GM12878 (cell line): Measurements from ENCODE around the gene UBE2D3. TPM values are rescaled to one million over a fixed set of nuclear protein-coding genes. Genes with fewer than 3 reads are reported as not detected.
A peak's percentile ranks its signal among the peaks of the same experiment; 100 is the strongest.

ENCODE experiments used
- ATAC-seq: fragments of 200-7000 bp; cut with Tn5 transposase; 3 replicates; pipeline ENCODE4 v1.9.1; 2020; ENCODE audit warnings: mild to moderate bottlenecking, moderate library complexity
- BruUV-seq: library from RNA; stranded (reverse); fragments of 400-500 nt; replicated peaks from 2 replicates; lab custom pipeline; 2021; lab: Mats Ljungman, UMichigan
- CTCF ChIA-PET: fragments of 300-600 bp; sonication (Branson Sonifier 250); formaldehyde crosslinking; extraction: SDS; loops from one replicate; lab custom pipeline; 2021; ENCODE audit warnings: inconsistent platforms; lab: Yijun Ruan, JAX
- POLR2A ChIA-PET: fragments of 350-600 bp; formaldehyde crosslinking; extraction: SDS; loops from one replicate; lab custom pipeline; 2021; ENCODE audit warnings: inconsistent platforms; lab: Charles Lee
- RAD21 ChIA-PET: fragments of 300-600 bp; sonication (Branson Sonifier 250); formaldehyde crosslinking; loops from one replicate; lab custom pipeline; 2023; ENCODE audit warnings: antibody characterized with exemption; ENCODE audit not compliant: unreplicated experiment; lab: Charles Lee
- SMC1A ChIA-PET: fragments of 300-600 bp; sonication (Branson Sonifier 250); formaldehyde crosslinking; loops from one replicate; lab custom pipeline; 2023; ENCODE audit not compliant: unreplicated experiment, uncharacterized antibody; lab: Charles Lee
- DNase-seq: peaks from one replicate; pipeline ENCODE4 v3.0.0-alpha.2; 2011; ENCODE audit warnings: low read depth, low spot score
- FAIRE-seq: peaks from 3 replicates; lab custom pipeline; 2011; peaks lifted over from hg19 to GRCh38; lab: Jason Lieb, UNC
- H2AFZ ChIP-seq: 2 replicates; pipeline ENCODE4 v1.6.0; 2011; ENCODE audit warnings: low read depth, low read length, control low read depth; ENCODE audit not compliant: control insufficient read depth
- H3K27ac ChIP-seq: 2 replicates; pipeline ENCODE4 v1.5.1; 2011; ENCODE audit warnings: control low read depth; ENCODE audit not compliant: control insufficient read depth, insufficient read depth
- H3K27me3 ChIP-seq, 2 experiments: replicated peaks in 1 of 2; 2 replicates each; pipeline versions ENCODE4 v1.6.0 to v1.6.1; 2011; ENCODE audit warnings: low read length in 1 of 2; ENCODE audit not compliant: control insufficient read depth in 2 of 2, insufficient read depth in 2 of 2
- H3K36me3 ChIP-seq, 2 experiments: 2 replicates each; pipeline ENCODE4 v1.5.1; 2011; ENCODE audit warnings: low read length in 1 of 2; ENCODE audit not compliant: control insufficient read depth in 2 of 2, insufficient read depth in 2 of 2
- H3K4me1 ChIP-seq: 2 replicates; pipeline ENCODE4 v1.6.1; 2011; ENCODE audit warnings: mild to moderate bottlenecking, low read length, moderate library complexity, mixed read lengths; ENCODE audit not compliant: control insufficient read depth, insufficient read depth
- H3K4me2 ChIP-seq: 2 replicates; pipeline ENCODE4 v1.6.0; 2011; ENCODE audit warnings: control low read depth; ENCODE audit not compliant: control insufficient read depth, insufficient read depth
- H3K4me3 ChIP-seq: fragments of 200-600 bp; sonication (generic); 2 replicates; pipeline ENCODE4 v1.5.1; 2016
- H3K79me2 ChIP-seq: 2 replicates; pipeline ENCODE4 v1.6.0; 2011; ENCODE audit warnings: low read length; ENCODE audit not compliant: control insufficient read depth, insufficient read depth
- H3K9ac ChIP-seq: 2 replicates; pipeline ENCODE4 v1.8.0; 2011; ENCODE audit warnings: low read length, control low read depth, mixed read lengths; ENCODE audit not compliant: control insufficient read depth, insufficient read depth
- H3K9me3 ChIP-seq: replicated peaks from 3 replicates; pipeline ENCODE4 v1.5.1; 2011; ENCODE audit warnings: mild to moderate bottlenecking, low read length; ENCODE audit not compliant: control insufficient read depth, insufficient read depth
- H4K20me1 ChIP-seq: 2 replicates; pipeline ENCODE4 v1.6.0; 2011; ENCODE audit not compliant: control insufficient read depth, insufficient read depth
- CEBPB ChIP-seq, 2 experiments: fragments of 150-350 bp in 1 of 2; IDR thresholded peaks; 2 replicates each; pipeline ENCODE4 v1.6.1; 2012 to 2014; ENCODE audit warnings: low read depth in 2 of 2, low read length in 2 of 2, borderline replicate concordance in 1 of 2, inconsistent platforms in 1 of 2
- CEBPZ ChIP-seq: fragments of 150-350 bp; IDR thresholded peaks from 2 replicates; pipeline ENCODE4 v1.6.1; 2016; ENCODE audit warnings: low read depth, low read length
- E4F1 ChIP-seq: fragments of 450-650 bp; IDR thresholded peaks from 2 replicates; pipeline ENCODE4 v1.6.1; 2018; ENCODE audit warnings: borderline replicate concordance, mild to moderate bottlenecking; ENCODE audit not compliant: partially characterized antibody
- EP300 ChIP-seq, 2 experiments: fragments of 150-350 bp in 1 of 2; IDR thresholded peaks; 2 replicates each; pipeline ENCODE4 v1.6.1; 2011 to 2012; ENCODE audit warnings: low read depth in 2 of 2, low read length in 2 of 2, borderline replicate concordance in 1 of 2, improper control_type of control experiment in 1 of 2, inconsistent platforms in 1 of 2; ENCODE audit not compliant: control insufficient read depth in 1 of 2
- EZH2 ChIP-seq: IDR thresholded peaks from 2 replicates; pipeline ENCODE4 v1.6.1; 2012; ENCODE audit warnings: low read depth, mild to moderate bottlenecking, control low read depth, inconsistent platforms, low read length, borderline replicate concordance; ENCODE audit not compliant: control insufficient read depth
- FOXM1 ChIP-seq: IDR thresholded peaks from 2 replicates; pipeline ENCODE4 v1.6.1; 2012; ENCODE audit warnings: low read depth, mild to moderate bottlenecking, inconsistent platforms, low read length, moderate library complexity
- KDM1A ChIP-seq: fragments of 200-600 bp; sonication (generic); IDR thresholded peaks from 2 replicates; pipeline ENCODE4 v1.6.1; 2016; ENCODE audit warnings: borderline replicate concordance
- NR2C2 ChIP-seq: IDR thresholded peaks from 2 replicates; pipeline ENCODE4 v1.6.1; 2011; ENCODE audit warnings: borderline replicate concordance, low read depth; ENCODE audit not compliant: control insufficient read depth, insufficient read length
- POLR2A ChIP-seq: IDR thresholded peaks from 2 replicates; pipeline ENCODE4 v1.6.1; 2011; ENCODE audit warnings: low read depth, mild to moderate bottlenecking, low read length
- RBBP5 ChIP-seq: fragments of 200-600 bp; sonication (generic); conservative IDR thresholded peaks from 2 replicates; pipeline ENCODE4 v1.6.1; 2016
- RUNX3 ChIP-seq: IDR thresholded peaks from 2 replicates; pipeline ENCODE4 v1.6.1; 2012; ENCODE audit warnings: low read length, inconsistent platforms
- SKIL ChIP-seq: fragments of 450-650 bp; IDR thresholded peaks from 2 replicates; pipeline ENCODE4 v1.6.1; 2017; ENCODE audit warnings: mild to moderate bottlenecking, low read depth, inconsistent platforms; ENCODE audit not compliant: poor library complexity, severe bottlenecking
- YY1 ChIP-seq: IDR thresholded peaks from 2 replicates; pipeline ENCODE4 v1.6.1; 2011; ENCODE audit warnings: low read depth, mild to moderate bottlenecking, low read length
- WGBS: methylation state at CpG from one replicate; pipeline ENCODE4 v1.1.6; 2016; ENCODE audit warnings: low lambda C conversion rate; ENCODE audit not compliant: insufficient replicate concordance, insufficient coverage; ENCODE audit errors: missing lambda C conversion rate; 5-methylcytosine and 5-hydroxymethylcytosine counted together
- in situ Hi-C: fragments of 300-500 bp; cut with MboI; formaldehyde crosslinking; loops from 9 replicates; pipeline ENCODE4 v1.14.3; 2018; ENCODE audit warnings: mixed read lengths
- intact Hi-C: fragments of 100-400 bp; cut with micrococcal nuclease; formaldehyde crosslinking; loops from one replicate; pipeline ENCODE4 v1.14.2; 2022; ENCODE audit not compliant: unreplicated experiment
- polyA plus RNA-seq, 11 experiments: library from polyadenylated mRNA; depleted of rRNA in 4 of 11; unstranded in 6 of 11; stranded (reverse) in 5 of 11; fragments of >200 nt; fragmentation: Nextera tagmentation in 4 of 11; fragmentation: Illumina TruSeq in 1 of 11; extraction: Ambion mirVana in 4 of 11; extraction: Trizol in 1 of 11; gene quantifications; 1 replicate in 1 of 11; 2 replicates in 10 of 11; pipeline versions ENCODE4 v1.2.1 to v1.2.3, GENCODE V29; 2011 to 2016; ENCODE audit warnings: inconsistent platforms in 2 of 11, missing spikeins in 2 of 11, low read depth in 1 of 11
- total RNA-seq, 4 experiments: library from RNA; depleted of rRNA in 3 of 4; stranded (reverse); fragments of >200 nt in 3 of 4; fragmentation: Illumina TruSeq in 1 of 4; extraction: Trizol in 1 of 4; gene quantifications; 2 replicates each; pipeline versions ENCODE4 v1.2.1 to v1.2.3, GENCODE V29; 2013 to 2021

Gene UBE2D3
- total and polyA plus RNA-seq, 10 of the 15 experiments (the other 5 are each of a cell fraction or from before 2014, with no cell fraction given) = 162 to 572 (median 395) TPM

- ChIA-PET SMC1A (interaction anchor here (0.5 to 5.4 kb wide), 14 partner anchors 9 to 333 kb away, joined by 3 to 91 read pairs (median 3); partner anchors contain the start of genes MANBA and UBE2D3), POLR2A (interaction anchor here (0.6 to 5.4 kb wide), 7 partner anchors 13 to 934 kb away, joined by 3 to 164 read pairs (median 6); partner anchors contain the start of genes MANBA and UBE2D3), CTCF (interaction anchor here (0.5 to 4.7 kb wide), 13 partner anchors 27 to 1605 kb away, joined by 3 to 30 read pairs (median 3); partner anchors contain the start of gene UBE2D3), RAD21 (interaction anchor here (0.6 to 7.4 kb wide), 10 partner anchors 30 to 315 kb away, joined by 3 to 139 read pairs (median 4); partner anchors contain the start of genes MANBA, SLC9B2 and UBE2D3)
- H3K9me3 ChIP-seq = peaks cover 4% of the 10 kb centered on the region
- ATAC-seq = peak; percentile 40
- H3K9ac ChIP-seq = peak overlapping the region; percentile 97
- no peaks in the 10 kb centered on the region for H4K20me1 ChIP-seq
- intact Hi-C loops = loop anchor here (1.0 to 5.0 kb wide), 5 partner anchors 39 to 367 kb away; partner anchors contain the start of genes MANBA and NFKB1
- DNase-seq = peak; percentile 34
- in situ Hi-C loops = no loop called here
- H3K4me2 ChIP-seq = peak overlapping the region; percentile 94
- peaks cover 74% of the 10 kb centered on the region for H3K79me2 ChIP-seq
- peak overlapping the region; percentile 74 for H2AFZ ChIP-seq
- BruUV-seq = no TSS peak
- H3K4me3 ChIP-seq = peak overlapping the region; percentile 86
- peaks cover 5% of the 10 kb centered on the region; the same call in 1 of the 2 replicates for H3K4me1 ChIP-seq
- no peaks in the 10 kb centered on the region for H3K36me3 ChIP-seq
- no peak for FAIRE-seq
- no peaks in the 10 kb centered on the region for H3K27me3 ChIP-seq
- WGBS = 1% methylated on average over 11 of the region's 12 CpGs
- H3K27ac ChIP-seq = peak overlapping the region; percentile 98
- TF ChIP-seq CEBPZ (no peak), SKIL (peak; percentile 56), CEBPB (IDR thresholded peaks at IDR 0.05; ENCODE audit: borderline replicate concordance in 1 of 2, low read depth in 2 of 2, low read length in 2 of 2) (no peak), NR2C2 (no peak), RUNX3 (peak; percentile 86), YY1 (0 out of 2 replicates have a peak, but pooled peaks have one; percentile 11), EP300 (IDR thresholded peaks at IDR 0.05; ENCODE audit: borderline replicate concordance in 1 of 2, control insufficient read depth in 1 of 2, low read depth in 2 of 2, low read length in 2 of 2) (no peak), EZH2 (no peak), RBBP5 (no peak), FOXM1 (no peak), E4F1 (no peak), KDM1A (no peak), POLR2A (0 out of 2 replicates have a peak, but pooled peaks have one; percentile 34)
Observed at GRCh38 chr4:102867278-102868152, 40.2 kb upstream of the UBE2D3 start.
